Endothelial cell of umbilical vein (primary cell): ENCODE measurements around the gene ERMN. TPM values are rescaled to one million over a fixed set of nuclear protein-coding genes. Genes with fewer than 3 reads are reported as not detected.

Experiments used
- BruUV-seq: library from RNA; stranded (reverse); fragments of 400-500 nt; replicated peaks from 2 replicates; lab custom pipeline; 2021; lab: Mats Ljungman, UMichigan
- CTCF ChIA-PET: fragments of 300-600, 350-600 bp; sonication (Branson Sonifier 250); formaldehyde crosslinking; loops from one replicate; lab custom pipeline; 2021; ENCODE audit warnings: antibody characterized with exemption, inconsistent platforms; lab: Charles Lee
- POLR2A ChIA-PET: fragments of 300-600, 350-600 bp; sonication (Branson Sonifier 250); formaldehyde crosslinking; loops from one replicate; lab custom pipeline; 2021; ENCODE audit warnings: antibody characterized with exemption, inconsistent platforms; lab: Charles Lee
- DNase-seq: peaks from one replicate; pipeline ENCODE4 v3.0.0-alpha.2; 2011; ENCODE audit warnings: low read depth, low spot score
- FAIRE-seq: peaks from 2 replicates; lab custom pipeline; 2011; peaks lifted over from hg19 to GRCh38; lab: Jason Lieb, UNC
- H2AFZ ChIP-seq: 2 replicates; pipeline ENCODE4 v1.6.0; 2012; ENCODE audit warnings: low read depth, low read length, control low read depth, inconsistent platforms
- H3K27ac ChIP-seq: 2 replicates; pipeline ENCODE4 v1.5.1; 2011; ENCODE audit warnings: low read depth, mild to moderate bottlenecking, control low read depth, low read length, moderate library complexity; ENCODE audit not compliant: insufficient read depth
- H3K27me3 ChIP-seq, 2 experiments: 2 replicates each; pipeline versions ENCODE4 v1.6.0 to v1.6.1; 2011; ENCODE audit warnings: low read length in 2 of 2, mixed read lengths in 1 of 2; ENCODE audit not compliant: control insufficient read depth in 2 of 2, insufficient read depth in 2 of 2
- H3K36me3 ChIP-seq, 2 experiments: 2 replicates in 1 of 2; 3 replicates in 1 of 2; pipeline ENCODE4 v1.5.1; 2011; ENCODE audit warnings: low read length in 2 of 2, mild to moderate bottlenecking in 1 of 2, moderate library complexity in 1 of 2; ENCODE audit not compliant: control insufficient read depth in 2 of 2, insufficient read depth in 2 of 2; ENCODE audit errors: extremely low read depth in 1 of 2
- H3K4me1 ChIP-seq: 3 replicates; pipeline ENCODE4 v1.5.1; 2011; ENCODE audit warnings: mild to moderate bottlenecking, low read length; ENCODE audit not compliant: control insufficient read depth, insufficient read depth; ENCODE audit errors: extremely low read depth
- H3K4me2 ChIP-seq: 2 replicates; pipeline ENCODE4 v1.6.1; 2011; ENCODE audit warnings: low read length, control low read depth, mixed read lengths; ENCODE audit not compliant: insufficient read depth
- H3K4me3 ChIP-seq, 3 experiments: fragments of 200-600 bp in 1 of 3; sonication (generic), shearing (Covaris generic) in 1 of 3; replicated peaks in 1 of 3; 2 replicates each; pipeline ENCODE4 v1.5.1; 2011 to 2016; ENCODE audit warnings: control low read depth in 3 of 3, low read length in 3 of 3, mild to moderate bottlenecking in 2 of 3, inconsistent platforms in 1 of 3, low read depth in 1 of 3, moderate library complexity in 1 of 3; ENCODE audit not compliant: insufficient read depth in 1 of 3
- H3K79me2 ChIP-seq: 2 replicates; pipeline ENCODE4 v1.6.0; 2012; ENCODE audit warnings: low read length, inconsistent platforms; ENCODE audit not compliant: control insufficient read depth, insufficient read depth
- H3K9ac ChIP-seq: replicated peaks from 2 replicates; pipeline ENCODE3; 2011; ENCODE audit warnings: low read length, control low read depth; ENCODE audit not compliant: insufficient read depth; ENCODE audit errors: extremely low read depth
- H3K9me1 ChIP-seq: replicated peaks from 3 replicates; pipeline ENCODE4 v1.6.0; 2011; ENCODE audit warnings: mild to moderate bottlenecking, low read length; ENCODE audit not compliant: control insufficient read depth, insufficient read depth; ENCODE audit errors: extremely low read depth
- H3K9me3 ChIP-seq: replicated peaks from 2 replicates; pipeline ENCODE4 v1.5.1; 2012; ENCODE audit warnings: low read length, inconsistent platforms; ENCODE audit not compliant: control insufficient read depth, insufficient read depth
- H4K20me1 ChIP-seq: replicated peaks from 2 replicates; pipeline ENCODE3; 2011; ENCODE audit warnings: mild to moderate bottlenecking, low read length; ENCODE audit not compliant: control insufficient read depth, insufficient read depth; ENCODE audit errors: extremely low read depth
- EZH2 ChIP-seq: IDR thresholded peaks from 2 replicates; pipeline ENCODE4 v1.6.1; 2012; ENCODE audit warnings: borderline replicate concordance, low read depth, mild to moderate bottlenecking, moderate library complexity, low read length, inconsistent platforms; ENCODE audit not compliant: severe bottlenecking
- FOS ChIP-seq: IDR thresholded peaks from 2 replicates; pipeline ENCODE4 v1.6.1; 2011; ENCODE audit warnings: mild to moderate bottlenecking, low read length, moderate library complexity, borderline replicate concordance; ENCODE audit not compliant: insufficient read depth
- GATA2 ChIP-seq: IDR thresholded peaks from 2 replicates; pipeline ENCODE4 v1.7.0; 2011; ENCODE audit warnings: low read depth, mild to moderate bottlenecking, moderate library complexity, mixed read lengths, low read length; ENCODE audit not compliant: insufficient read length, insufficient read depth
- JUN ChIP-seq: IDR thresholded peaks from 2 replicates; pipeline ENCODE4 v1.6.1; 2011; ENCODE audit warnings: borderline replicate concordance, low read depth; ENCODE audit not compliant: insufficient read length, insufficient read depth
- MAX ChIP-seq: IDR thresholded peaks from 2 replicates; pipeline ENCODE4 v1.6.1; 2011; ENCODE audit not compliant: insufficient read depth, insufficient read length
- MYC ChIP-seq: IDR thresholded peaks from one replicate; pipeline ENCODE4 v1.6.1; 2011; ENCODE audit warnings: mild to moderate bottlenecking, low read depth, low read length
- POLR2A ChIP-seq: IDR thresholded peaks from 2 replicates; pipeline ENCODE4 v1.6.1; 2012; ENCODE audit warnings: low read depth, mild to moderate bottlenecking, control low read depth, low read length
- POLR2AphosphoS5 ChIP-seq: IDR thresholded peaks from 2 replicates; pipeline ENCODE4 v1.6.1; 2012; ENCODE audit warnings: low read depth, mild to moderate bottlenecking, control low read depth, low read length, moderate library complexity; ENCODE audit not compliant: insufficient read depth
- dilution Hi-C: fragments of 300-500 bp; cut with MboI; formaldehyde crosslinking; loops from one replicate; pipeline ENCODE4 v1.15.0; 2019; ENCODE audit warnings: low sequenced_read_pairs; ENCODE audit not compliant: extremely low pct_ligation_motif_present
- intact Hi-C: fragments of 100-400 bp; cut with micrococcal nuclease; formaldehyde crosslinking; loops from one replicate; pipeline ENCODE4 v1.10.0; 2022
- polyA plus RNA-seq, 4 experiments: library from polyadenylated mRNA; depleted of rRNA in 3 of 4; stranded (reverse) in 3 of 4; unstranded in 1 of 4; fragments of >200 nt; gene quantifications; 2 replicates each; pipeline versions ENCODE4 v1.2.1 to v1.2.3, GENCODE V29; 2011 to 2012; ENCODE audit warnings: missing spikeins in 1 of 4
- total RNA-seq: library from RNA; stranded (reverse); gene quantifications from 2 replicates; pipeline ENCODE4 v1.2.3, GENCODE V29; 2021
- TF ChIP-seq, protein P1 (sequence below), 2 donors: IDR thresholded peaks; 1 replicate in 1 of 2; 2 replicates in 1 of 2; pipeline ENCODE4 v1.5.1; 2011; ENCODE audit warnings: low read length in 2 of 2, mild to moderate bottlenecking in 2 of 2, moderate library complexity in 2 of 2, control low read depth in 1 of 2, inconsistent platforms in 1 of 2, low read depth in 1 of 2; ENCODE audit not compliant: insufficient read depth in 1 of 2; ENCODE audit errors: extremely low read depth in 1 of 2

Gene ERMN
- total and polyA plus RNA-seq, 2 donors (not counting 3 experiments of a cell fraction or from before 2014, with no cell fraction given), result not detected

- no TSS peak for BruUV-seq
- intact Hi-C loops, result no loop called here
- no peaks in the 10 kb centered on the region for H3K9me3 ChIP-seq
- ChIA-PET CTCF (no interaction called here), POLR2A (no interaction called here)
- no peaks in the 10 kb centered on the region for H3K36me3 ChIP-seq
- no peak for TF ChIP-seq MYC
- no peak for TF ChIP-seq FOS
- TF ChIP-seq MAX, result no peak
- TF ChIP-seq, protein P1, sequence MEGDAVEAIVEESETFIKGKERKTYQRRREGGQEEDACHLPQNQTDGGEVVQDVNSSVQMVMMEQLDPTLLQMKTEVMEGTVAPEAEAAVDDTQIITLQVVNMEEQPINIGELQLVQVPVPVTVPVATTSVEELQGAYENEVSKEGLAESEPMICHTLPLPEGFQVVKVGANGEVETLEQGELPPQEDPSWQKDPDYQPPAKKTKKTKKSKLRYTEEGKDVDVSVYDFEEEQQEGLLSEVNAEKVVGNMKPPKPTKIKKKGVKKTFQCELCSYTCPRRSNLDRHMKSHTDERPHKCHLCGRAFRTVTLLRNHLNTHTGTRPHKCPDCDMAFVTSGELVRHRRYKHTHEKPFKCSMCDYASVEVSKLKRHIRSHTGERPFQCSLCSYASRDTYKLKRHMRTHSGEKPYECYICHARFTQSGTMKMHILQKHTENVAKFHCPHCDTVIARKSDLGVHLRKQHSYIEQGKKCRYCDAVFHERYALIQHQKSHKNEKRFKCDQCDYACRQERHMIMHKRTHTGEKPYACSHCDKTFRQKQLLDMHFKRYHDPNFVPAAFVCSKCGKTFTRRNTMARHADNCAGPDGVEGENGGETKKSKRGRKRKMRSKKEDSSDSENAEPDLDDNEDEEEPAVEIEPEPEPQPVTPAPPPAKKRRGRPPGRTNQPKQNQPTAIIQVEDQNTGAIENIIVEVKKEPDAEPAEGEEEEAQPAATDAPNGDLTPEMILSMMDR (IDR thresholded peaks at IDR 0.05; ENCODE audit: extremely low read depth in 1 of 2, insufficient read depth in 1 of 2, low read depth in 1 of 2, low read length in 2 of 2), result no peak
- TF ChIP-seq GATA2, result no peak
- TF ChIP-seq EZH2, result no peak
- no peak for TF ChIP-seq JUN
- no peak for TF ChIP-seq POLR2AphosphoS5
- TF ChIP-seq POLR2A, result no peak
- DNase-seq (no peak), FAIRE-seq (no peak)
- no peak overlapping the region for H3K27ac ChIP-seq
- H3K4me2 ChIP-seq, result no peak overlapping the region
- H4K20me1 ChIP-seq, result no peaks in the 10 kb centered on the region
- no peak overlapping the region for H3K4me3 ChIP-seq
- no peaks in the 10 kb centered on the region for H3K9me1 ChIP-seq
- no peak overlapping the region for H3K9ac ChIP-seq
- no peaks in the 10 kb centered on the region for H3K79me2 ChIP-seq
- no peak overlapping the region for H2AFZ ChIP-seq
- dilution Hi-C loops, result no loop called here
- no peaks in the 10 kb centered on the region for H3K4me1 ChIP-seq
- no peaks in the 10 kb centered on the region for H3K27me3 ChIP-seq
Observed at GRCh38 chr2:157269922-157270321, 55.7 kb downstream of the ERMN start.
